Neural cell (in vitro differentiated cells): ENCODE data around the gene RRP1. TPM values are rescaled to one million over a fixed set of nuclear protein-coding genes. Genes with fewer than 3 reads are reported as not detected.

Source experiments
- H2AFZ ChIP-seq: fragments of 200-600, 300-800 bp; sonication (generic), shearing (Covaris generic); 2 replicates; pipeline ENCODE4 v1.6.0; 2014; ENCODE audit warnings: low read depth, mild to moderate bottlenecking, antibody characterized with exemption, low read length, moderate library complexity
- H3F3A ChIP-seq: fragments of 200-600 bp; shearing (Covaris generic); 2 replicates; pipeline ENCODE4 v1.6.1; 2016; ENCODE audit warnings: mild to moderate bottlenecking, moderate library complexity, mixed read lengths, antibody characterized with exemption, low read length; ENCODE audit not compliant: insufficient read depth, poor library complexity, severe bottlenecking
- H3K27ac ChIP-seq: fragments of 200-600, 300-800 bp; sonication (generic), shearing (Covaris generic); 2 replicates; pipeline ENCODE4 v1.5.1; 2014; ENCODE audit warnings: mild to moderate bottlenecking, low read length, moderate library complexity
- H3K27me3 ChIP-seq: fragments of 300-800, 200-600 bp; sonication (generic), shearing (Covaris generic); 2 replicates; pipeline ENCODE4 v1.6.0; 2014; ENCODE audit warnings: mild to moderate bottlenecking, low read depth, low read length, moderate library complexity; ENCODE audit not compliant: insufficient read depth
- H3K36me3 ChIP-seq: fragments of 300-800, 200-600 bp; sonication (generic), shearing (Covaris generic); 2 replicates; pipeline ENCODE4 v1.5.1; 2014; ENCODE audit warnings: mild to moderate bottlenecking, antibody characterized with exemption, low read length, moderate library complexity; ENCODE audit not compliant: insufficient read depth
- H3K4me2 ChIP-seq: fragments of 300-800, 200-600 bp; sonication (generic), shearing (Covaris generic); 2 replicates; pipeline ENCODE4 v1.6.0; 2014; ENCODE audit warnings: mild to moderate bottlenecking, low read length
- H3K4me3 ChIP-seq: fragments of 300-800, 200-600 bp; sonication (generic), shearing (Covaris generic); 2 replicates; pipeline ENCODE4 v1.5.1; 2014; ENCODE audit warnings: mild to moderate bottlenecking, low read length, moderate library complexity
- H3K79me2 ChIP-seq: fragments of 200-600 bp; shearing (Covaris generic); replicated peaks from 2 replicates; pipeline ENCODE4 v1.6.0; 2014; ENCODE audit warnings: mild to moderate bottlenecking, low read length, moderate library complexity; ENCODE audit not compliant: insufficient read depth
- H3K9ac ChIP-seq: fragments of 300-800, 200-600 bp; sonication (generic), shearing (Covaris generic); 2 replicates; pipeline ENCODE4 v1.6.1; 2016; ENCODE audit warnings: mild to moderate bottlenecking, low read length, mixed read lengths
- H3K9me2 ChIP-seq: fragments of 200-600 bp; shearing (Covaris generic); 2 replicates; pipeline ENCODE4 v1.6.1; 2016; ENCODE audit warnings: mild to moderate bottlenecking, low read length, mixed read lengths; ENCODE audit not compliant: insufficient read depth
- H3K9me3 ChIP-seq: fragments of 200-600, 300-800 bp; sonication (generic), shearing (Covaris generic); 2 replicates; pipeline ENCODE4 v1.6.1; 2016; ENCODE audit warnings: mild to moderate bottlenecking, mixed run types, low read length, moderate library complexity, mixed read lengths
- H4K20me1 ChIP-seq: fragments of 200-600 bp; shearing (Covaris generic); 2 replicates; pipeline ENCODE4 v1.6.1; 2016; ENCODE audit warnings: mild to moderate bottlenecking, mixed run types; ENCODE audit not compliant: insufficient read depth
- EP300 ChIP-seq: fragments of 450-650 bp; conservative IDR thresholded peaks from 2 replicates; pipeline ENCODE4 v1.6.1; 2014; ENCODE audit warnings: antibody characterized with exemption, mild to moderate bottlenecking, moderate library complexity; ENCODE audit not compliant: poor library complexity, severe bottlenecking
- EZH2 ChIP-seq: fragments of 200-600, 300-800 bp; shearing (Covaris generic), sonication (generic); IDR thresholded peaks from 2 replicates; pipeline ENCODE4 v1.6.1; 2014; ENCODE audit warnings: antibody characterized with exemption, low read length, borderline replicate concordance, mild to moderate bottlenecking; ENCODE audit not compliant: insufficient read depth, poor library complexity, severe bottlenecking
- MXI1 ChIP-seq: fragments of 450-650 bp; conservative IDR thresholded peaks from 2 replicates; pipeline ENCODE4 v1.6.1; 2014; ENCODE audit warnings: antibody characterized with exemption, mild to moderate bottlenecking; ENCODE audit not compliant: poor library complexity, severe bottlenecking
- POLR2AphosphoS5 ChIP-seq: IDR thresholded peaks from 2 replicates; pipeline ENCODE4 v1.6.1; 2012
- RAD21 ChIP-seq: fragments of 450-650 bp; conservative IDR thresholded peaks from 2 replicates; pipeline ENCODE4 v1.6.1; 2014; ENCODE audit warnings: antibody characterized with exemption, mild to moderate bottlenecking, moderate library complexity
- REST ChIP-seq: IDR thresholded peaks from 2 replicates; pipeline ENCODE4 v1.6.1; 2012; ENCODE audit warnings: borderline replicate concordance
- SMC3 ChIP-seq: fragments of 450-650 bp; conservative IDR thresholded peaks from 2 replicates; pipeline ENCODE4 v1.6.1; 2014; ENCODE audit warnings: antibody characterized with exemption, mild to moderate bottlenecking, moderate library complexity; ENCODE audit not compliant: poor library complexity
- TAF1 ChIP-seq: IDR thresholded peaks from 2 replicates; pipeline ENCODE4 v1.6.1; 2012; ENCODE audit warnings: low read depth
- polyA plus RNA-seq: library from polyadenylated mRNA; depleted of rRNA; stranded (reverse); fragments of >200 nt; gene quantifications from 2 replicates; pipeline ENCODE4 v1.2.3, GENCODE V29; 2014
- TF ChIP-seq, protein P1 (sequence below): fragments of 450-650 bp; IDR thresholded peaks from 2 replicates; pipeline ENCODE4 v1.5.1; 2014; ENCODE audit warnings: antibody characterized with exemption, mild to moderate bottlenecking, moderate library complexity; ENCODE audit not compliant: poor library complexity, severe bottlenecking

The RRP1 gene
- polyA plus RNA-seq, 1 donor from 2014 or later, result 35.8 TPM

GRCh38 chr21:43815107-43815613 lies 25.8 kb downstream of the RRP1 start:
- Histone ChIP-seq H3K27ac (no peak overlapping the region), H4K20me1 (no peaks in the 10 kb centered on the region), H3K36me3 (no peaks in the 10 kb centered on the region), H3K9me2 (no peaks in the 10 kb centered on the region), H3K27me3 (no peaks in the 10 kb centered on the region), H3K4me2 (no peak overlapping the region), H3K9me3 (no peaks in the 10 kb centered on the region), H3K4me3 (no peak overlapping the region), H3K9ac (no peak overlapping the region), H3F3A (no peaks in the 10 kb centered on the region), H3K79me2 (no peaks in the 10 kb centered on the region), H2AFZ (no peak overlapping the region)
- TF ChIP-seq RAD21, result no peak
- no peak for TF ChIP-seq TAF1
- no peak for TF ChIP-seq POLR2AphosphoS5
- TF ChIP-seq SMC3, result no peak
- TF ChIP-seq EZH2, result no peak

GRCh38 chr21:43815991-43816390 lies 26.6 kb downstream of the RRP1 start:
- Histone ChIP-seq H3K79me2 (no peaks in the 10 kb centered on the region), H3K27me3 (no peaks in the 10 kb centered on the region), H3K9me2 (no peaks in the 10 kb centered on the region), H2AFZ (no peak overlapping the region), H3K4me2 (no peak overlapping the region), H3K4me3 (no peak overlapping the region), H4K20me1 (no peaks in the 10 kb centered on the region), H3K9ac (no peak overlapping the region), H3K36me3 (no peaks in the 10 kb centered on the region), H3K9me3 (no peaks in the 10 kb centered on the region), H3K27ac (no peak overlapping the region), H3F3A (no peaks in the 10 kb centered on the region)
- TF ChIP-seq POLR2AphosphoS5 (no peak), RAD21 (no peak), MXI1 (no peak), REST (no peak), EP300 (no peak), EZH2 (no peak), SMC3 (no peak), TAF1 (no peak)
- TF ChIP-seq, protein P1, sequence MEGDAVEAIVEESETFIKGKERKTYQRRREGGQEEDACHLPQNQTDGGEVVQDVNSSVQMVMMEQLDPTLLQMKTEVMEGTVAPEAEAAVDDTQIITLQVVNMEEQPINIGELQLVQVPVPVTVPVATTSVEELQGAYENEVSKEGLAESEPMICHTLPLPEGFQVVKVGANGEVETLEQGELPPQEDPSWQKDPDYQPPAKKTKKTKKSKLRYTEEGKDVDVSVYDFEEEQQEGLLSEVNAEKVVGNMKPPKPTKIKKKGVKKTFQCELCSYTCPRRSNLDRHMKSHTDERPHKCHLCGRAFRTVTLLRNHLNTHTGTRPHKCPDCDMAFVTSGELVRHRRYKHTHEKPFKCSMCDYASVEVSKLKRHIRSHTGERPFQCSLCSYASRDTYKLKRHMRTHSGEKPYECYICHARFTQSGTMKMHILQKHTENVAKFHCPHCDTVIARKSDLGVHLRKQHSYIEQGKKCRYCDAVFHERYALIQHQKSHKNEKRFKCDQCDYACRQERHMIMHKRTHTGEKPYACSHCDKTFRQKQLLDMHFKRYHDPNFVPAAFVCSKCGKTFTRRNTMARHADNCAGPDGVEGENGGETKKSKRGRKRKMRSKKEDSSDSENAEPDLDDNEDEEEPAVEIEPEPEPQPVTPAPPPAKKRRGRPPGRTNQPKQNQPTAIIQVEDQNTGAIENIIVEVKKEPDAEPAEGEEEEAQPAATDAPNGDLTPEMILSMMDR, result no peak
